ENCODE measurements around the gene FBXW10B. TPM values are rescaled to one million over a fixed set of nuclear protein-coding genes. Genes with fewer than 3 reads are reported as not detected.
"Not testable (repeated sequence)": the region's sequence is repeated elsewhere in the genome, so short reads cannot be mapped to it uniquely, and the experiment has no call there.

FBXW10B gene
- total RNA-seq, result 1 to 10 TPM; 2.8 to 4.0 (median 3.6) TPM

GRCh38 chr17:15619331-15620058 lies at the start of gene FBXW10B:
Gene FBXW10B, minus strand, starts transcription at chr17:15619704. Its CDS starts 192 bp downstream, at chr17:15619512.
- not testable (repeated sequence) for DNase-seq (ENCODE audit: low spot score in 2 of 2); H3K27me3 ChIP-seq; H3K9me3 ChIP-seq; H3K36me3 ChIP-seq; H3K27ac ChIP-seq; H3K4me3 ChIP-seq; H3K4me1 ChIP-seq
- WGBS, result 75% methylated on average over 6 of the region's 12 CpGs

- no peaks in the 10 kb centered on the region for H3K27me3 ChIP-seq
- no peaks in the 10 kb centered on the region for H3K36me3 ChIP-seq
- no peaks in the 10 kb centered on the region for H3K9me3 ChIP-seq
- peaks cover 4% of the 10 kb centered on the region for H3K4me1 ChIP-seq
- 97% methylated on average over 5 of the region's 5 CpGs for WGBS
- no peak for DNase-seq (ENCODE audit: low spot score in 2 of 2)
- TF ChIP-seq POLR2AphosphoS5 (IDR thresholded peaks at IDR 0.05) (no peak), EP300 (IDR thresholded peaks at IDR 0.05) (no peak), POLR2A (IDR thresholded peaks at IDR 0.05) (no peak)
- TF ChIP-seq, protein P1, sequence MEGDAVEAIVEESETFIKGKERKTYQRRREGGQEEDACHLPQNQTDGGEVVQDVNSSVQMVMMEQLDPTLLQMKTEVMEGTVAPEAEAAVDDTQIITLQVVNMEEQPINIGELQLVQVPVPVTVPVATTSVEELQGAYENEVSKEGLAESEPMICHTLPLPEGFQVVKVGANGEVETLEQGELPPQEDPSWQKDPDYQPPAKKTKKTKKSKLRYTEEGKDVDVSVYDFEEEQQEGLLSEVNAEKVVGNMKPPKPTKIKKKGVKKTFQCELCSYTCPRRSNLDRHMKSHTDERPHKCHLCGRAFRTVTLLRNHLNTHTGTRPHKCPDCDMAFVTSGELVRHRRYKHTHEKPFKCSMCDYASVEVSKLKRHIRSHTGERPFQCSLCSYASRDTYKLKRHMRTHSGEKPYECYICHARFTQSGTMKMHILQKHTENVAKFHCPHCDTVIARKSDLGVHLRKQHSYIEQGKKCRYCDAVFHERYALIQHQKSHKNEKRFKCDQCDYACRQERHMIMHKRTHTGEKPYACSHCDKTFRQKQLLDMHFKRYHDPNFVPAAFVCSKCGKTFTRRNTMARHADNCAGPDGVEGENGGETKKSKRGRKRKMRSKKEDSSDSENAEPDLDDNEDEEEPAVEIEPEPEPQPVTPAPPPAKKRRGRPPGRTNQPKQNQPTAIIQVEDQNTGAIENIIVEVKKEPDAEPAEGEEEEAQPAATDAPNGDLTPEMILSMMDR (IDR thresholded peaks at IDR 0.05), result no peak
- no peak overlapping the region for H3K4me3 ChIP-seq
- no peak overlapping the region for H3K27ac ChIP-seq
Observed at GRCh38 chr17:15663691-15664090, 44.2 kb upstream of the FBXW10B start.

DNA sequence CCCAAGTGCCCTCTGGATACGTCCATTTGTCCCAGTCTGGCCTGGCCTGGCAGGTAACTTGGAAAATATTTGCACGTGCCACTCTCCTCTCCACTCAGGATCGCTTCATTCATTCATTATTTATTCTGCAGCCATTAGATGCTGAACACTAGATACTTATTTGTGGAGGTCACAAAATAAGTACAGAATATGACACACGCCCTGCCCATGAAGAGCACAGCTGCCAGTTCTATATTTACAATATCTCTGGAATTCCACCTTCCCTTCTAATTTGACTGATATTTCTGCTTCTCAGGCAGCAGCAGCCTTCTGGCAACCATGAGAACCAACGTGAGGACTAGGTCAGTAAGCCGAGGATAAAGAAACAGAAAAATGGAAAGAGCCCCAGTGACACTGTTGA lies 43.7 kb upstream of the FBXW10B start:
- DNase-seq (ENCODE audit: low spot score in 2 of 2), result no peak
- no peak overlapping the region for H3K4me3 ChIP-seq
- H3K27ac ChIP-seq, result no peak overlapping the region
- no peaks in the 10 kb centered on the region for H3K9me3 ChIP-seq
- no peak for TF ChIP-seq EP300 (IDR thresholded peaks at IDR 0.05)
- TF ChIP-seq POLR2A (IDR thresholded peaks at IDR 0.05), result no peak
- TF ChIP-seq POLR2AphosphoS5 (IDR thresholded peaks at IDR 0.05), result no peak
- TF ChIP-seq, protein P1 (IDR thresholded peaks at IDR 0.05), result no peak
- H3K27me3 ChIP-seq, result no peaks in the 10 kb centered on the region
- no peaks in the 10 kb centered on the region for H3K36me3 ChIP-seq
- 91% methylated on average over 6 of the region's 6 CpGs for WGBS
- peaks cover 8% of the 10 kb centered on the region for H3K4me1 ChIP-seq

DNA sequence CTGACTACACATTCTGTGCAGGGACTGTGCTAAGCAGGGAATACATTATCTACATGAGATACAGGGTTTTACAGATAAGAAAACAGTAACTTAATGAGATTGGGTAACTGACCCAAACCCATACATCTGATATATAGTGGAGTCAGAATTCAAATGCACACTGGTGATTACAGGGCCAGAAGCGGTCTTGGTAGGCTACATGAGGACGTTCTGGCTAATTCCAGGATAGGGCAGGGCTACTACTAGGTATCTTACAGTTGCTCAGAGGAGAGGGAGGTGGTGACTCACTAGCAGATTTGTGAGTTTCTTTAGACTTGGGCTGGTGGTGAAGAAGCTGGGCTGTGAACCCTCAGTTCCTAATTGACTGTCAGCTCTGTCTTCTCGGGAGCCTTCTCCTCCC lies 43.2 kb upstream of the FBXW10B start:
- 84% methylated on average over 3 of the region's 3 CpGs for WGBS
- Histone ChIP-seq H3K36me3 (no peaks in the 10 kb centered on the region), H3K27ac (no peak overlapping the region), H3K4me3 (no peak overlapping the region), H3K27me3 (no peaks in the 10 kb centered on the region), H3K4me1 (peaks cover 10% of the 10 kb centered on the region), H3K9me3 (no peaks in the 10 kb centered on the region)
- DNase-seq (ENCODE audit: low spot score in 2 of 2), result no peak
- TF ChIP-seq EP300 (IDR thresholded peaks at IDR 0.05), result no peak
- no peak for TF ChIP-seq POLR2A (IDR thresholded peaks at IDR 0.05)
- TF ChIP-seq POLR2AphosphoS5 (IDR thresholded peaks at IDR 0.05), result no peak
- TF ChIP-seq, protein P1 (IDR thresholded peaks at IDR 0.05), result no peak

GRCh38 chr17:15660077-15660476 lies 40.6 kb upstream of the FBXW10B start:
- Histone ChIP-seq H3K4me1 (peaks cover 10% of the 10 kb centered on the region), H3K9me3 (no peaks in the 10 kb centered on the region), H3K27me3 (no peaks in the 10 kb centered on the region), H3K4me3 (no peak overlapping the region), H3K36me3 (no peaks in the 10 kb centered on the region), H3K27ac (no peak overlapping the region)
- 54% methylated on average over 3 of the region's 3 CpGs for WGBS
- TF ChIP-seq, protein P1 (IDR thresholded peaks at IDR 0.05), result no peak
- TF ChIP-seq POLR2AphosphoS5 (IDR thresholded peaks at IDR 0.05), result no peak
- no peak for TF ChIP-seq EP300 (IDR thresholded peaks at IDR 0.05)
- no peak for TF ChIP-seq POLR2A (IDR thresholded peaks at IDR 0.05)
- DNase-seq (ENCODE audit: low spot score in 2 of 2), result no peak

All from suprapubic skin (tissue), 4 donors.